SK-N-SH treated with all-trans-retinoic acid at 6 μM for 48 hours (cell line): ENCODE measurements around the gene SH3PXD2B.
"Not testable (repeated sequence)": the region's sequence is repeated elsewhere in the genome, so short reads cannot be mapped to it uniquely, and the experiment has no call there.

ENCODE experiments used
- ATAC-seq: fragments of 200-7000 bp; cut with Tn5 transposase; 3 replicates; pipeline ENCODE4 v1.9.1; 2020; ENCODE audit warnings: mild to moderate bottlenecking, moderate library complexity
- BACH2 ChIP-seq: fragments of 250-450 bp; sonication (Bioruptor Pico); IDR thresholded peaks from 2 replicates; pipeline ENCODE4 v1.9.0; 2021; ENCODE audit warnings: mild to moderate bottlenecking, borderline replicate concordance
- CSRNP3 ChIP-seq: fragments of 250-450 bp; sonication (Bioruptor Pico); IDR thresholded peaks from 2 replicates; pipeline ENCODE4 v1.5.1; 2021; ENCODE audit warnings: mild to moderate bottlenecking, moderate library complexity
- ESRRG ChIP-seq: fragments of 250-450 bp; sonication (Bioruptor Pico); IDR thresholded peaks from 2 replicates; pipeline ENCODE4 v1.6.1; 2021; ENCODE audit warnings: mild to moderate bottlenecking
- ISL1 ChIP-seq: fragments of 250-450 bp; sonication (Bioruptor Pico); IDR thresholded peaks from 2 replicates; pipeline ENCODE4 v2.1.2; 2022; ENCODE audit warnings: mild to moderate bottlenecking, moderate library complexity
- OSR1 ChIP-seq: fragments of 250-450 bp; sonication (Bioruptor Pico); IDR thresholded peaks from 2 replicates; pipeline ENCODE4 v1.8.0; 2022; ENCODE audit warnings: moderate library complexity, mild to moderate bottlenecking, inconsistent platforms
- PATZ1 ChIP-seq: fragments of 250-450 bp; sonication (Bioruptor Pico); IDR thresholded peaks from 2 replicates; pipeline ENCODE4 v1.8.0; 2020; ENCODE audit warnings: mild to moderate bottlenecking, moderate library complexity, borderline replicate concordance
- POU6F1 ChIP-seq: fragments of 250-450 bp; sonication (Bioruptor Pico); IDR thresholded peaks from 2 replicates; pipeline ENCODE4 v1.8.0; 2021; ENCODE audit warnings: low read depth, mild to moderate bottlenecking, moderate library complexity, borderline replicate concordance
- PPARA ChIP-seq: fragments of 250-450 bp; sonication (Bioruptor Pico); IDR thresholded peaks from 2 replicates; pipeline ENCODE4 v1.5.0; 2020; ENCODE audit warnings: mild to moderate bottlenecking, borderline replicate concordance
- SNAI2 ChIP-seq: fragments of 250-450 bp; sonication (Bioruptor Pico); IDR thresholded peaks from 2 replicates; pipeline ENCODE4 v1.5.0; 2020; ENCODE audit warnings: mild to moderate bottlenecking, moderate library complexity
- TCF4 ChIP-seq: fragments of 250-450 bp; sonication (Bioruptor Pico); IDR thresholded peaks from 2 replicates; pipeline ENCODE4 v1.8.0; 2021; ENCODE audit warnings: mild to moderate bottlenecking, moderate library complexity, borderline replicate concordance
- ZC3H10 ChIP-seq: fragments of 250-450 bp; sonication (Bioruptor Pico); IDR thresholded peaks from 2 replicates; pipeline ENCODE4 v1.5.1; 2021; ENCODE audit warnings: mild to moderate bottlenecking, moderate library complexity
- ZFP3 ChIP-seq: fragments of 250-450 bp; sonication (Bioruptor Pico); IDR thresholded peaks from 2 replicates; pipeline ENCODE4 v1.5.0; 2020; ENCODE audit warnings: mild to moderate bottlenecking, moderate library complexity
- ZNF565 ChIP-seq: fragments of 450-650 bp; formaldehyde crosslinking; conservative IDR thresholded peaks from 2 replicates; pipeline ENCODE4 v1.5.0; 2020; ENCODE audit warnings: low read depth, mild to moderate bottlenecking, moderate library complexity
- TF ChIP-seq, protein P1 (sequence below): fragments of 250-450 bp; sonication (Bioruptor Pico); IDR thresholded peaks from 2 replicates; pipeline ENCODE4 v1.5.0; 2020; ENCODE audit warnings: mild to moderate bottlenecking, moderate library complexity

SH3PXD2B gene

DNA sequence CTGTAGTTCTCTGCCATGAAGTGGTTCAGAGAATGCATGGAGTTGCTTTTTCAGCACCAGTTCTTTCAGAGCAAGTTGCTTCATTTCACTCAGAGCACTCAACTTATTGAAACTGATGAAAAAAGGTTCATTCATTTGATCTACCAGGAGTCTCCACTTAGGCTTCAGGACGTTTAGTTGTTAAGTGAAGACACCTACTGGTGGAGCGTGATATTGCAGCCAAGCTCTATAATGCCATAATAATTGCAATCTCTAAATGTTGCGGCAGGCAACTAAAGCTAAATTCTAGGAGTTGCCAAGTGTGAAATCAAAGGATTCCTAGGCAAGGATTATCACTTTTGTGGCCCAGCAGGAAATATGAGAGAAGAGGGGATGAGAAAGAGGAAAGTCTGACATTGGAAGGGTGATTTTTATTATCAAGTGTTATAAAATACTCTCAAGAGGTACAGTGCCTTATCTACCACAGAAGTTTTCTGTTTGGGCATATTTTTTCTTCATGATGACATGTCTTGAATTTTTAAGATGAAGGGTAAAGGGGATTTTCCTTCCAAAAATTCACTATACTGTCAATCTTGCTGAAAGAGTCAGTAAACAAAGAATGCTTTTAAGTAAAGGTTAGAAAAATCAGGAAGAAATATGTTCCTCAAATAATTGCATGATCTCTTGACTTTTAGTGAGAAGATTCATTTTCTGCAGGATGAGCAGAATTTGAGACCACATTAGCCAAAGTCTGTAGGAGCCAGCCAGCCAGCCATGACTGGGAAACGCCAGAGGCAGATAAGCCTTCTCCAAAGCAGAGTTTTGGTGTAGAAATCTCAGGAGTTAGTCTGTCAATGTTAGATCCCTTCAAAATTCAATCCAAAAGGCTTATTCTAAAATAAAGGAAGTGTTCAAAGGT is 83.4 kb downstream of the SH3PXD2B start:
- no peak for TF ChIP-seq OSR1 (CRISPR knock-in tag)
- TF ChIP-seq ZC3H10 (CRISPR knock-in tag), result no peak
- no peak for TF ChIP-seq BACH2 (CRISPR knock-in tag)
- TF ChIP-seq, protein P1, sequence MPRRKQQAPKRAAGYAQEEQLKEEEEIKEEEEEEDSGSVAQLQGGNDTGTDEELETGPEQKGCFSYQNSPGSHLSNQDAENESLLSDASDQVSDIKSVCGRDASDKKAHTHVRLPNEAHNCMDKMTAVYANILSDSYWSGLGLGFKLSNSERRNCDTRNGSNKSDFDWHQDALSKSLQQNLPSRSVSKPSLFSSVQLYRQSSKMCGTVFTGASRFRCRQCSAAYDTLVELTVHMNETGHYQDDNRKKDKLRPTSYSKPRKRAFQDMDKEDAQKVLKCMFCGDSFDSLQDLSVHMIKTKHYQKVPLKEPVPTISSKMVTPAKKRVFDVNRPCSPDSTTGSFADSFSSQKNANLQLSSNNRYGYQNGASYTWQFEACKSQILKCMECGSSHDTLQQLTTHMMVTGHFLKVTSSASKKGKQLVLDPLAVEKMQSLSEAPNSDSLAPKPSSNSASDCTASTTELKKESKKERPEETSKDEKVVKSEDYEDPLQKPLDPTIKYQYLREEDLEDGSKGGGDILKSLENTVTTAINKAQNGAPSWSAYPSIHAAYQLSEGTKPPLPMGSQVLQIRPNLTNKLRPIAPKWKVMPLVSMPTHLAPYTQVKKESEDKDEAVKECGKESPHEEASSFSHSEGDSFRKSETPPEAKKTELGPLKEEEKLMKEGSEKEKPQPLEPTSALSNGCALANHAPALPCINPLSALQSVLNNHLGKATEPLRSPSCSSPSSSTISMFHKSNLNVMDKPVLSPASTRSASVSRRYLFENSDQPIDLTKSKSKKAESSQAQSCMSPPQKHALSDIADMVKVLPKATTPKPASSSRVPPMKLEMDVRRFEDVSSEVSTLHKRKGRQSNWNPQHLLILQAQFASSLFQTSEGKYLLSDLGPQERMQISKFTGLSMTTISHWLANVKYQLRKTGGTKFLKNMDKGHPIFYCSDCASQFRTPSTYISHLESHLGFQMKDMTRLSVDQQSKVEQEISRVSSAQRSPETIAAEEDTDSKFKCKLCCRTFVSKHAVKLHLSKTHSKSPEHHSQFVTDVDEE (CRISPR knock-in tag), result no peak
- ATAC-seq, result no peak

GRCh38 chr5:172370237-172370640 is 84.1 kb downstream of the SH3PXD2B start:
- TF ChIP-seq CSRNP3 (CRISPR knock-in tag) (no peak), ZFP3 (no peak), ZC3H10 (CRISPR knock-in tag) (no peak), BACH2 (CRISPR knock-in tag) (no peak), PPARA (CRISPR knock-in tag) (no peak), TCF4 (no peak), ISL1 (CRISPR knock-in tag) (no peak), PATZ1 (CRISPR knock-in tag) (no peak), POU6F1 (CRISPR knock-in tag) (no peak), ESRRG (no peak), ZNF565 (CRISPR knock-in tag) (no peak)
- TF ChIP-seq, protein P1 (CRISPR knock-in tag), result no peak
- no peak for ATAC-seq

DNA sequence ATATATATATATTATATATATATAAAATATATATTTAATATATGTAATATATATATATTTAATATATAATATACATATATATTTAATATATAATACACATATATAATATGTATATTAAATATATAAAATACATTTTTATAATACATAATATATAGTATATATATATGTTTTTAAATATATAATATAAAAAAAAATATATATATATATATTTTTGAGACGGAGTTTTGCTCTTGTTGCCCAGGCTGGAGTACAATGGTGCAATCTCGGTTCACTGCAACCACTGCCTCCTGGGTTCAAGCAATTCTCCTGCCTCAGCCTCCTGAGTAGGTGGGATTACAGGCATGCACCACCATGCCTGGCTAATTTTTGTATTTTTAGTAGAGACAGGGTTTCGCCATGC is 85.6 kb downstream of the SH3PXD2B start:
- not testable (repeated sequence) for ATAC-seq

GRCh38 chr5:172365948-172366608 is 88.2 kb downstream of the SH3PXD2B start:
- ATAC-seq, result no peak
- no peak for TF ChIP-seq SNAI2 (CRISPR knock-in tag)
- no peak for TF ChIP-seq ZC3H10 (CRISPR knock-in tag)
- TF ChIP-seq ESRRG, result no peak
- no peak for TF ChIP-seq BACH2 (CRISPR knock-in tag)
- no peak for TF ChIP-seq PATZ1 (CRISPR knock-in tag)
- TF ChIP-seq OSR1 (CRISPR knock-in tag), result no peak
